ENCODE results near the gene NPC1.
"Not testable (repeated sequence)": the region's sequence is repeated elsewhere in the genome, so short reads cannot be mapped to it uniquely, and the experiment has no call there.

Gene NPC1

DNA sequence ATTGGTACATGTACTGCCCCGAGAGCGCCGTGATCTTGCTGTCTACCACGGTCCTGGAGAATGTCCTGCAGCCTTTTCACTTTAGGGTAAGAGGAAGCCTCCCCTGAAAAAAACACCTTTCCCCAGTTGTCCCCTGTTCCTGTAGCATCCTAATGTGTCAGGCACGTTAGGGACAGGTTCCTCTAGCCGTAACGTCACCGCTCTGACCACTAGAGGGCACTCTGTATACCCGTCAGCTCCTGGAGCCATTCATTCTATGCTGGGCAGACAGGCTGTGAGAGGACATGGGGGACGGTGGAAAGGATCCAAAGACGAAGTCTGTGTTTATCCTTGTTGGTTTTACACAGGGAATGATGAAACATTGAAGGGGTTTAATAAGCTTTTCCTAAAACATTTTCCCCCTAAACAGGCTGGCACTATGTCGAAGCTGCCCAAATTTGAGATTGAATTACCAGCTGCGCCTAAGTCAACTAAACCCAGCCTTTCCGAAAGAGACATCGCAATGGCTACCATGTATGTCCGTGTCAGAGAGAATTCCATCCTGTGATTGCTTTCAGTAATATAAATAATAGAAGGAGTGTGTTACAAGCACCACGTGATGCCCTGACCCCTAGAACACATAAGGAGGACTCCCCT, 70.3 kb downstream of the NPC1 start:
- peak; percentile 78 to 83 for DNase-seq

- no peak for DNase-seq
Observed at GRCh38 chr18:23512641-23513040, 73.7 kb downstream of the NPC1 start.

DNA sequence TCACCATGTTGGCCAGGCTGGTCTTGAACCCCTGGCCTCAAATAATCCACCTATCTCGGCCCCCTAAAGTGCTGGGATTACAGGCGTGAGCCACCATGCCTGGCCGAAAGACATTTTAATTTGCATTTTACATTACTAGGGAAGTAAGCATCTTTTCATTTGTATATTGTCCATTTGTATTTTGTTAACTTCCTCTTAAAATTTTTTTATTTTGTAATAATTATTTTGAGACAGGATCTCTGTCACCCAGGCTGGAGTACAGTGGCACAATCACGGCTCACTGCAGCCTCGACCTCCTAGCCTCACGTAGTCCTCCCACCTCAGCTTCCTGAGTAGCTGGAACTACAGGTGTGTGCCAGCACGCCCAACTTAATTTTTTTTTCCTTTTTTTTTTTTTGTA, 74.1 kb downstream of the NPC1 start:
- DNase-seq = not testable (repeated sequence)

- not testable (repeated sequence) for DNase-seq
Observed at GRCh38 chr18:23510923-23511322, 75.4 kb downstream of the NPC1 start.

DNA sequence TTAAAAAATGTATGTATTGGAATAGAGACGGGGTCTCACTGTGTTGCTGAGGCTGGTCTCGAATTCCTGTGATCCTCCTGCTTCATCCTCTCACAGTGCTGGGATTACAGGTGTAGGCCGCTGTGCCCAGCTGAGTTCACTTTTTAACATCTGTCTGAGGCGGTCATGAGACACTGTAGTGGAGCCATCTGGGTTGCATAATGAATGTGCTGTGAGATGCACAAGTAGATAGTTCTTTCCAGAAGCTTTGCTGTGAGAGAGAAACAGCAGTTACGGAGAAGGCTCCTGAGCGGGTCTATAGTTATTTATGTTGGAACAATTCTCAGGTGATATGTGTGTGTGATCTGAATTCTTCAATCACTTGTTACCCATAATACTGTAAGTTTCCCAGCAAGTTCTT, 79.9 kb downstream of the NPC1 start:
- no peak for DNase-seq

GRCh38 chr18:23504720-23505119, 81.6 kb downstream of the NPC1 start:
- DNase-seq = peak in 1 of 2 donors; percentile 49

DNA sequence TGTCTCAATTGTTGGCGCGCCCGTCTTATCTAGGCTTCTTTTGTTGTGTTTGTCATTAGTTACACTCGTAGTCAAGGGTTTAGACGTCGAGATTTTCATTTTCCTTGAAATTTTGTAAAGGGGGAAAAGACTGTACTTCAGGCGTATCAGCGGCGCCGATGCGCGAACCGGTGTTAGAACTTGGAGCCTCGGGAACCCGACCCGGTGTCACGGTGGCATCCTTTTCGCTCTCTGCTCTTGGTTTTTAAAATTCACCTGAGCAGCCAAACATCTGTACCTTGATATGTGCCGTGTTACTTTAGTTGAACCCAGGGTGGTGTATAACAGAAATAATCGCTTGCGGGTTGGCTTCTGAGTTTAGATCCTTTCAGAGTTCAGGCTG, 82.4 kb downstream of the NPC1 start:
- no peak for DNase-seq

GRCh38 chr18:23503038-23503962, 83.0 kb downstream of the NPC1 start, which contains the start of gene RMC1:
RMC1 (plus strand) TSS chr18:23503511; CDS start chr18:23503619, 108 bp downstream.
- DNase-seq = peak; percentile 95 to 96

- DNase-seq = no peak
Observed at GRCh38 chr18:23502516-23503037, 83.7 kb downstream of the NPC1 start.

- no peak for DNase-seq
Observed at GRCh38 chr18:23501626-23502025, 84.7 kb downstream of the NPC1 start.

- DNase-seq = no peak
Observed at GRCh38 chr18:23499291-23499781, 87.0 kb downstream of the NPC1 start.

DNA sequence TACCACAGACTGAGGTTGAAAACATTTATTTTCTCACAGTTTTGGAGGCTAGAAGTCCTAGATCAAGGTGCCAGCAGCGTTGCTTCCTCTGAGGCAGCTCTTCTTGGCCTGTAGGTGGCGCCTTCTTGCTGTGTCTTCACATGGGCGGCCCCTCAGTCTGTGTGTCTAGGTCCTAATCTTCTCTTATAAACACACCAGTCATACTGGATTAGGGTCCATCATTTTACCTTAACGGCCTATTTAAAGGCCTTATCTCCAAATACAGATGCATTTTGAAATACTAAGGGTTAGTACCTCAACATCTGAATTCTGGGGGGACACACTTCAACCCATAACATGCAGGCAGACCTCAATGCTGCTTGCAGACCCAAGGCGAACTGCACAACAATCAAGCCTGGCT, 87.4 kb downstream of the NPC1 start:
- DNase-seq = peak; percentile 79

- no peak for DNase-seq
Observed at GRCh38 chr18:23498117-23498516, 88.2 kb downstream of the NPC1 start.

GRCh38 chr18:23495723-23496440, 90.4 kb downstream of the NPC1 start:
- no peak for DNase-seq

DNA sequence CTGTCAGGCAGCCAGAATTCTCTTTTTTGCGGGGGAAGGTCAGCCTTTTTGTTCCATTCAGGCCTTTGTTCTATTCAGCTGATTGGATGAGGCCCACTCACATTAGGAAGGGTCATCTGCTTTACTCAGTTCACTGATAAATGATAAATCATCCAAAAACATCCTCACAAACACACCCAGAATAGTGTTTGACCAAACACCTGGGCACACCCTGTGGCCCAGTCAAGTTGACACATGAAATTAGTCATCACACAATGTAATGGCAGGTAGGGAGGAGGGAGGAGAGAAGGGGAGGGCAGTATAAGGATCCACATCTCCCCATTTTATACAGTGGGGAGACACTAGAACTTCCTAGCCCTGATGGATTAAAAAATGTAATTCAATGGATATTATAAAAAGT, 91.3 kb downstream of the NPC1 start:
- no peak for DNase-seq

DNA sequence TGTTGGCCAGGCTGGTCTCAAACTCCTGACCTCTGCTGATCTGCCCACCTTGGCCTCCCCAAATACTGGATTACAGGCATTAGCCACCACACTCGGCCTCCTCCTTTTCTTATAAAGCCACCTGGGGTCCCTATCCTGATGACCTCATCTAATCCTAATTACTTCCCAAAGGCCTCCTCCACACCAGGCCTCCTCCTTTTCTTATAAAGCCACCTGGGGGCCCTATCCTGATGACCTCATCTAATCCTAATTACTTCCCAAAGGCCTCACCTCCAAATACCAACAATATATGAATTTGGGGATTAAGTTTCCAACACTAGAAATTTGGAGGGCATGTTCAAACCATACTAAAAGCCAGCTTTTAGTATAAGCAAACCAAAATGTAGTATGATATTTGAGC, 92.7 kb downstream of the NPC1 start:
- DNase-seq = no peak

DNA sequence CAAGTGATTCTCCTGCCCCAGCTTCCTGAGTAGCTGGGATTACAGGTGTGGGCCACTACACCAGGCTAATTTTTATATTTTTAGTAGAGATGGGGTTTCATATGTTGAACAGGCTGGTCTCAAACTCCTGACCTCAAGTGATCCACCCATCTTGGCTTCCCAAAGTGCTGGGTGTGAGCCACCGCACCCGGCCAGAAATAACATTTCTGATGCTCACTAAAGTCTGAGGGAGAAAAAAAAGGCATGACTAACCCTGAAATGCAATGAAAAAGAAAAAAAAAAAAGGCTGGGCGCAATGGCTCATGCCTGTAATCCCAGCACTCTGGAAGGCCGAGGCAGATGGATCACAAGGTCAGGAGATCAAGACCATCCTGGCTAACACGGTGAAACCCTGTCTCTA, 96.7 kb downstream of the NPC1 start:
- DNase-seq = not testable (repeated sequence)

- DNase-seq = peak; percentile 49 to 70
Observed at GRCh38 chr18:23487738-23488570, 98.4 kb downstream of the NPC1 start.

DNA sequence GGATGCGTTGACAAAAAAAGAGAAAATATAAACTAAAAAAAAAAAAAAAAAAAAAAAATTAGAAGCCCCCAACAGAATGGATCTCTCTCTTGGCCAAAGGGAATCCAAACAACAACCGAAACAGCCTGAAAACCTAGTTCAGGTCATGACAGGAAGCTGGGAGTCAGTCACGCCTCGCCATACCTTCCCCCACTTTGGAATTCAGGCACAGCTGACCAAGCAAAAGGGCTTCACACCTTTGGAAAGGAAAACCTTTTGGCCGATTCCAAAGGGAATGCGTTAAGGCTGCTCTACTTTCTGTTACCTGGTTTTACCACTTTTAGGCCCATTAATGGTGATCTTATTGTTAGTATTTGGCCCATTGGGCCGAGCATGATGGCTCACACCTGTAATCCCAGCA, 100.9 kb downstream of the NPC1 start:
- no peak for DNase-seq

DNA sequence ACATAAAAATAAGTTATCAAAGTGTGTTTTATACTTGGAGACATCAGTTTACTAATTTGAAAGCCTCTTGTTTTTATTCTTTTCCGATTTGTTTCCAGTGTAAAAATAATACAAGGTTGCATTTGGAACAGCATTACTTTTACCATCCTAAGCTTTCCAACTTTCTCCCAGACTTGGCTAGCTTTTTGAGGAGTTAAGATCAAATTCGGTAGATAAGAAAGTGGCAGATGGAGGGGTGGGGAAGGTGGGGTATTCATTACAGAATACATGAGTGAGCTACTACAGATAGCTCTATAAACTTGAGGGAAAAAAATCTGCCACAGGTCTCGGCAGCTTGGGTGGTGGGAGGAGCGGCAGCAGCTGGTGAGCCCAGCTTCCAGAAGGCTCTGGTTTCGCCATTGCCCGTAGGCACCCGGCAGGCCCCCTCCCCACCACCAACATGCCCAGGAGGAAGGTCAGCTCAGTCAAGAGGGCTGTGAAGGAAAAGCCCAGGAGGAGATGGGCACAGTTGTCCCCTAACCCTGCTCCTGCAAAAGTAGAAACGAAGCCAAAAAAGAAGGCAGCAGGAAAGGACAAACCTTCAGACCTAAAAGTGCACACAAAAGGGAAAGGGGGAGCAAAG, 101.6 kb downstream of the NPC1 start:
- no peak for DNase-seq

All from CD4-positive, alpha-beta T cell treated with Interleukin-4 for 1 hour (primary cell).